ENCODE measurements around the gene DNAAF3. TPM values are rescaled to one million over a fixed set of nuclear protein-coding genes. Genes with fewer than 3 reads are reported as not detected.

Gene DNAAF3
- total RNA-seq, 1 donor from 2014 or later = 18.4 TPM

DNA sequence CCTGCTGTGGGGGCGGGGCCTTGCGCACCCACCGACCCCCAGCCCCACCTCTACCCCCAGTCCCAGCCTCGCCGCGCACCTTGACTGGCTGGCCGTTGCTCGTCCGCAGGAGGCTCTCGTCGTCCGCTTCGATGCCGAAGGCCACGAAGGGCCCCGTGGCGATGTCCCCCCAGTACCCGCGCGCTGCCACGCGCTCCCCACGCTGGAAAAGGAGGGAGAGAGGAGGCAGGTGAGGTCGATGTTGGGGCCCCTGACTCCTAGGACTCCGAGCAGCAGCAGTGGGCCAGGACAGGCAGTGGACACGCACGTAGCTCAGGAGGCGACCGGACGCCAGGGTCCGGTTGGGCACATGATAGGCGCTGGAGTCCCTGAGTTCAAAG lies 5.4 kb downstream of the DNAAF3 start:
- H3K4me1 Mint-ChIP-seq (ENCODE audit: low read depth) = peaks cover 2% of the 10 kb centered on the region
- no peak for DNase-seq (ENCODE audit: low spot score, unreplicated experiment)
- H3K27me3 Mint-ChIP-seq = peaks cover 38% of the 10 kb centered on the region
- no peak overlapping the region for H3K27ac Mint-ChIP-seq
- no peaks in the 10 kb centered on the region for H3K36me3 Mint-ChIP-seq (ENCODE audit: insufficient read depth)
- H3K9me3 Mint-ChIP-seq (ENCODE audit: low read depth) = no peaks in the 10 kb centered on the region
- TF ChIP-seq, protein P1, sequence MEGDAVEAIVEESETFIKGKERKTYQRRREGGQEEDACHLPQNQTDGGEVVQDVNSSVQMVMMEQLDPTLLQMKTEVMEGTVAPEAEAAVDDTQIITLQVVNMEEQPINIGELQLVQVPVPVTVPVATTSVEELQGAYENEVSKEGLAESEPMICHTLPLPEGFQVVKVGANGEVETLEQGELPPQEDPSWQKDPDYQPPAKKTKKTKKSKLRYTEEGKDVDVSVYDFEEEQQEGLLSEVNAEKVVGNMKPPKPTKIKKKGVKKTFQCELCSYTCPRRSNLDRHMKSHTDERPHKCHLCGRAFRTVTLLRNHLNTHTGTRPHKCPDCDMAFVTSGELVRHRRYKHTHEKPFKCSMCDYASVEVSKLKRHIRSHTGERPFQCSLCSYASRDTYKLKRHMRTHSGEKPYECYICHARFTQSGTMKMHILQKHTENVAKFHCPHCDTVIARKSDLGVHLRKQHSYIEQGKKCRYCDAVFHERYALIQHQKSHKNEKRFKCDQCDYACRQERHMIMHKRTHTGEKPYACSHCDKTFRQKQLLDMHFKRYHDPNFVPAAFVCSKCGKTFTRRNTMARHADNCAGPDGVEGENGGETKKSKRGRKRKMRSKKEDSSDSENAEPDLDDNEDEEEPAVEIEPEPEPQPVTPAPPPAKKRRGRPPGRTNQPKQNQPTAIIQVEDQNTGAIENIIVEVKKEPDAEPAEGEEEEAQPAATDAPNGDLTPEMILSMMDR (IDR thresholded peaks at IDR 0.05; ENCODE audit: unreplicated experiment) = no peak
- H3K4me3 Mint-ChIP-seq (ENCODE audit: low read depth) = no peak overlapping the region

DNA sequence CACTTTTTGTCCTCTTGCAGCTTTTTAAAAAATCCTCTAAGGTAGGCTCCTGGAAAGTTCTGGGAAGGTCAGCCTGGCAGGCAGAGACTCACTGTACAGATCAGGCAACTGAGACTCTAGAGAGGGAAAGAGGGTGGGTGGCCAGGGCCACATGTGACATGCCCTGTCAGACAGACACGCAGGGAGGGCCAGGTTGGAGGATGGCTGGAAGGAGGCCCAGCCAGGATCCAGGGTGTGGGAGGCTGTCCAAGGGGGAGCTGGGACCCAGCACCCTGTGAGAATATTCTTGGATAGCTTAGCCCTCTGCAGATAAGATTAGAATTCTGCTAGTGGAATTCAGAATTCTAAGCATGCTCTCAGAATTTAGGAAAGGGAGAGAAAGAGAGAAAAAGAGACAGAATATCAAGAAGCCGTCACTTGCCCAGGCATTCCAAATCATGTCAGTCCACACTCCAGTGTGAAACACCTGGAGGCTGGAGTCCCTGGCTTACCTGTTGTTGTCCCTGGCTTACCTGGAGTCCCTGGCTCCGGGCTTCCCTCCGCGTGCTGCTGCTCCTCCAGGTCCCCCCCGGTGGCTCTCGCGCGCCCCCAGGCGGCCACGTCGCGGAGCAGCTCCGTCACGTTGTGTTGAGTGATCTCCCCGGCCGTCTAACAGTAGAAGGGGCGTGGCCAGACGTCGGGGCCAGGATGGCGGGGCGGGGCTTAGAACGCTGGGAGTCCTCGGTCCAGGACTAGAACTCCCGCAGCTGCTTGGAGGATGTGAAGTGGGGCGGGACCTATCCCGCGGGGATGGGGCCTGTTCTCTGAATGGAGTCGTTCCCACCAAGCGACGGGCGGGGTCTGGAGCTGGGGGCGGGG lies 6.1 kb downstream of the DNAAF3 start:
- H3K27me3 Mint-ChIP-seq = peaks cover 38% of the 10 kb centered on the region
- no peak overlapping the region for H3K27ac Mint-ChIP-seq
- peaks cover 2% of the 10 kb centered on the region for H3K4me1 Mint-ChIP-seq (ENCODE audit: low read depth)
- H3K4me3 Mint-ChIP-seq (ENCODE audit: low read depth) = no peak overlapping the region
- no peaks in the 10 kb centered on the region for H3K36me3 Mint-ChIP-seq (ENCODE audit: insufficient read depth)
- no peaks in the 10 kb centered on the region for H3K9me3 Mint-ChIP-seq (ENCODE audit: low read depth)
- TF ChIP-seq, protein P1 (IDR thresholded peaks at IDR 0.05; ENCODE audit: unreplicated experiment) = peak; percentile 92
- DNase-seq (ENCODE audit: low spot score, unreplicated experiment) = peak; percentile 85

DNA sequence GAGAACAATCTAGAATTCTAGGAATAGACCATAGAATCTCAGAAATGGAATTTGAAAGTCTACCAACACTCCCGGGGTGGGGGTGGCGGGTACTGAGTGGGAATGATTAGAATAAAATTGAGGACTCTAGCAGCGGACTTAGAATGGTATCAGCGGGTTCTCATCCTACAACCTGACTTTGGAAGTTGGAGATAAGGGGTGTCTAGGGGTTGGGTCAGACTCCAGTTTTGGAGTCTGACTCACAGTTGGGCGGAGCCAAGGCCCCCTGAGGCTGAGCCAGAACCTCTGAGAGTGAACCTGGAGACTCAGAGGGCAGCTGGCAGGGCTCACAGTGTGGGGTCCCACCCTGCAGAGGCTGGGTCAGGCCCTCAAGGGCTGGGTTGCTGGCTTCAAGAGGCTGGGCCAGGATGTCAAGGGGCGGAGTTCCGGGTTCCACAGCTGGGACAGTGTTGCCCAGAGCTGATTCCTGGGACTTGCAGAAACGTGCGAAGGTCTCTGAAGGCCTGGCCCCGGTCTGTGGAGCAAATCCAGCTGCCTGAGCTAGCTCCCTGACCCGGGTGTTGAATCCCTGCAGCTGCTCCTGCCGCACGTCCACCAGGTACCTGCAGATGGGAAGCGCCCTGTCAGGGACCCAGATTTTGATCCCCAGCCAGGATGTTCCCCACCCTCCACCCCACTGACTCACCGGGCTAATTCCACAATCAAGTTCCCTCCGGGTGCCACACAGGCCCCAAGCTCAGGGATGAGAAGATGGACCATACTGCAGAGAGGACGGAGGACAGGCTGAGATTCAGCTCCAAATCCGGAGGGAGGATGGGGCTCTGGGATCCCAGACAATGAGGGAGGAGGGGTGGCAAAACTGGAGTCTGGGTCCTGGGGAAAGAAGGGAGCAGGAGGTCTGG lies 7.3 kb downstream of the DNAAF3 start:
- Mint-ChIP-seq H3K4me3 (ENCODE audit: low read depth) (no peak overlapping the region), H3K36me3 (ENCODE audit: insufficient read depth) (no peaks in the 10 kb centered on the region), H3K27ac (no peak overlapping the region), H3K27me3 (peaks cover 43% of the 10 kb centered on the region), H3K4me1 (ENCODE audit: low read depth) (peaks cover 2% of the 10 kb centered on the region), H3K9me3 (ENCODE audit: low read depth) (no peaks in the 10 kb centered on the region)
- no peak for DNase-seq (ENCODE audit: low spot score, unreplicated experiment)
- TF ChIP-seq, protein P1 (IDR thresholded peaks at IDR 0.05; ENCODE audit: unreplicated experiment) = no peak

- H3K9me3 Mint-ChIP-seq (ENCODE audit: low read depth) = no peaks in the 10 kb centered on the region
- TF ChIP-seq, protein P1 (IDR thresholded peaks at IDR 0.05; ENCODE audit: unreplicated experiment) = no peak
- peaks cover 2% of the 10 kb centered on the region for H3K4me1 Mint-ChIP-seq (ENCODE audit: low read depth)
- H3K4me3 Mint-ChIP-seq (ENCODE audit: low read depth) = no peak overlapping the region
- peaks cover 39% of the 10 kb centered on the region for H3K27me3 Mint-ChIP-seq
- no peaks in the 10 kb centered on the region for H3K36me3 Mint-ChIP-seq (ENCODE audit: insufficient read depth)
- DNase-seq (ENCODE audit: low spot score, unreplicated experiment) = no peak
- H3K27ac Mint-ChIP-seq = no peak overlapping the region
These were observed 8.0 kb downstream of the DNAAF3 start for GRCh38 chr19:55158423-55158822.
